Measurements from ENCODE around the gene CPLANE1. TPM values are rescaled to one million over a fixed set of nuclear protein-coding genes. Genes with fewer than 3 reads are reported as not detected.

The CPLANE1 gene
- total and polyA plus RNA-seq, 10 of the 15 experiments (the other 5 are each of a cell fraction or from before 2014, with no cell fraction given) = 1.7 to 14.8 (median 6.7) TPM

- TF ChIP-seq NFXL1 (IDR thresholded peaks at IDR 0.05; ENCODE audit: borderline replicate concordance) (no peak), EGR1 (IDR thresholded peaks at IDR 0.05; ENCODE audit: borderline replicate concordance in 1 of 2, low read depth in 2 of 2, low read length in 2 of 2) (no peak; a peak in 1 of 3 replicates), TAF1 (IDR thresholded peaks at IDR 0.05; ENCODE audit: borderline replicate concordance, low read depth, low read length) (peak; percentile 46; the same call in 1 of the 2 replicates), TCF7 (IDR thresholded peaks at IDR 0.05; ENCODE audit: borderline replicate concordance) (no peak), BRCA1 (IDR thresholded peaks at IDR 0.05; ENCODE audit: low read depth, low read length) (no peak), DPF2 (IDR thresholded peaks at IDR 0.05) (peak; percentile 63; the same call in 1 of the 2 replicates), HDGF (IDR thresholded peaks at IDR 0.05) (no peak), POLR2AphosphoS5 (IDR thresholded peaks at IDR 0.05; ENCODE audit: low read length) (peak; percentile 65), PAX5 (IDR thresholded peaks at IDR 0.05; ENCODE audit: borderline replicate concordance, low read depth, low read length) (0 out of 2 replicates have a peak, but pooled peaks have one; percentile 13), RUNX3 (IDR thresholded peaks at IDR 0.05; ENCODE audit: low read length) (no peak), POU2F2 (IDR thresholded peaks at IDR 0.05; ENCODE audit: borderline replicate concordance, low read depth, low read length) (no peak), RAD21 (IDR thresholded peaks at IDR 0.05; ENCODE audit: insufficient read depth, low read depth, low read length) (0 out of 2 replicates have a peak, but pooled peaks have one; percentile 20), ZBTB4 (CRISPR knock-in tag; IDR thresholded peaks at IDR 0.05) (no peak), YBX1 (IDR thresholded peaks at IDR 0.05) (no peak), NFYB (IDR thresholded peaks at IDR 0.05; ENCODE audit: insufficient read depth, low read depth, low read length) (no peak), CREB1 (IDR thresholded peaks at IDR 0.05; ENCODE audit: low read depth) (peak; percentile 54), CEBPZ (IDR thresholded peaks at IDR 0.05; ENCODE audit: low read depth, low read length) (no peak), YY1 (IDR thresholded peaks at IDR 0.05; ENCODE audit: low read depth, low read length) (peak; percentile 22; the same call in 1 of the 2 replicates), ZNF207 (IDR thresholded peaks at IDR 0.05; ENCODE audit: borderline replicate concordance) (0 out of 2 replicates have a peak, but pooled peaks have one; percentile 12), NKRF (conservative IDR thresholded peaks at IDR 0.05) (peak; percentile 74), POLR2A (IDR thresholded peaks at IDR 0.05; ENCODE audit: low read depth, low read length) (peak; percentile 90)
These were observed at the start of gene CPLANE1 (continued) for GRCh38 chr5:37248970-37249814.
